T-helper 9 cell (primary cell): ENCODE data around the gene TRIO.

Source experiments
- DNase-seq: peaks from one replicate; pipeline ENCODE4 v3.0.0-alpha.2; 2020

TRIO gene

DNA sequence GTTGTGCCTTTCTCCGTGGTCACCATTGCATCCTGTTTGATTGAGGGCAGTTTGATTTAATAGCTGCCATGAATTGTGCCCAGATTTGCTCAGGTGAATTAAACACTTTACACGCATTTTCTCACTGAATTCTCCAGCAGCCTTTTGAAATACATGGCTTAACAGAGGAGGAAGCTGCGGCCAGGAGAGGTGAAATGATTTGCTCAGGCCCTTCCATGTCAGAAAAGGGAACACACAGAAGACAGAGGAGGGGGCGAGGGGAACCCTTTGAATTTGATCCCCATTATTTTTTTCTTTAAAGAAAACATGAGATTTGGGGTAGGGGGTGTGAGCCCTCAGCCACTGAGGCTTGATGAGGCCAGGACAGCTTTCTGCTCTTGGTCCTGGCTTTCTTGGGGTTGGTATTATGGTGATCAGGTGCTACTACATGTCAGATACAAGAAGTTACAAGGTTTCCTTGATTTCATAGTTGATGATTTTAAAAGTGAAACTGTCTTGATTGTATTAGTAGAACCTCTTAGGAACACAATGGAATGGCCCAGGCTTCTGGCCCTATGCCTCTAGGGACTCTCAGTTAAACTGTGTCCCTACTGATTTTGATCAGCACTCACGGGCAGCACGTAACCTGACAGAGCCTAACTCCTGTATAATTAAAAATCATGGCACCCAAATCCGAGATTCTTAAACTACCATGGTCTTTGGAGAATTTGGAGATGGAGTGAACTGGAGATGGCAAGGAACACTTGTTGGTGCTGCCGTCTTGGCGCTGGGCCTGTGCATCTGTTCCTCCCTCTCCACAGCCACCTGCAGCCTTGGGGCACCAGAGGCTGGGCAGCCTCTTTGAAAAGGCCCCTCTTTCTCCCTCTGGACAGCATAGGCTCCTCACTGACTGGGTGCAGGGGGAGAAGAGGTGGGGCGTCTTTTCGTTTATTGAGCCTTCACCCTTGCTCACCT, 107.9 kb downstream of the TRIO start:
- no peak for DNase-seq

DNA sequence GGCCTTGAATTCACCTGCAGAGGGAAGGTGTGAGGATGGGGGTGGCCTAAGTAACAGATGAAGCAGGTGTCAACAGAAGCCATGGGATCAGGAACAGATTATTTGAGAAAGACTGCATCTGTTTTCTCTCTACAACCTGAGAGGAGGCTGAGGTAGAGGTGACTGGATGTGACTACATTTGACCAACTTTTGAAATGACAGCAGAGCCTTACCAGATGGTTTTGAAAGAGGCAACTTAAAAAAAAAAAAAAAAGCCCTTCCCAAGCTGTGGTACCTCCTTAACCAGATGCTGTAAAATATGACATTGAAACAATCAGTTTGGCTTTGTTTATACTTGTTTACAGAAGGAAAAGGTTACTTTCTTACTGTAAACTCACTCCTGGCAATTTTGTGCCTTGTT, 108.6 kb downstream of the TRIO start:
- no peak for DNase-seq

DNA sequence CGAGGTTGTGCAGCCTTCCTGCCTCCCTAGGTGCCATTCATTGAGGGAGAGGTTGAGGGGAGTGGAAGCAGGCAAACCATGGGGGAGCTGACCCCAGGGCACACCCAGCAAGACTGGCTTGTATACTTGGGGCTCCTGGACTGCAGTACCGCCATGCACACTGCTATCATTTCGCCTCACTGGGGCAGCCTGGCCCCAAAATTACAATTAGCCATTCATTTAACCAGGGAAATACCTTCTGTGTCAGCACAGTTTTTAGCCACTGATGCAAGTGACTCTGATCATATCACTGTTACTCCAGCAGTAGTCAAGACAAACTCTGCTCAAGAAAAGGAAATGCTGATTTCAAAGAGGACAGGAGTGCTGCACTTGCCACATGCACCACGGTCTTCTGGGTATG, 109.7 kb downstream of the TRIO start:
- no peak for DNase-seq

DNA sequence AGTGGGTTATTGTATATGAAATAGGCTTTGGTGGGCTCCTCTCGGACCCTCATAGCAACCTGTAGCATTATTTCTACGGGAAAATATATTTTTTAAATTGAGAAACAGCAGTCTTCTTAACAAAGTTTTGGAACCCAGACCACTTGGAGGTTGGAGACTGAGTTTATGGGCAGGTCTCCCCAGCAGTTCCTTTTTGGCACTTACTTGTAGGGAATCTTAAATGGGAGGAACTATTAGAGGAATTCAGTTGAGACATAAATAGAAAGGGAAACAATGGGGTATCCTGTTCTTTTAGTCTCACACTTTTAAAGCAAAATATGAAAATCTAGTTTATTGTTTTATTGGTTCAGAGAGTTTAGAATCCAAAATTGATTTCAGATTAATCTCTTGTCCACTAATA, 111.5 kb downstream of the TRIO start:
- DNase-seq, result no peak

DNA sequence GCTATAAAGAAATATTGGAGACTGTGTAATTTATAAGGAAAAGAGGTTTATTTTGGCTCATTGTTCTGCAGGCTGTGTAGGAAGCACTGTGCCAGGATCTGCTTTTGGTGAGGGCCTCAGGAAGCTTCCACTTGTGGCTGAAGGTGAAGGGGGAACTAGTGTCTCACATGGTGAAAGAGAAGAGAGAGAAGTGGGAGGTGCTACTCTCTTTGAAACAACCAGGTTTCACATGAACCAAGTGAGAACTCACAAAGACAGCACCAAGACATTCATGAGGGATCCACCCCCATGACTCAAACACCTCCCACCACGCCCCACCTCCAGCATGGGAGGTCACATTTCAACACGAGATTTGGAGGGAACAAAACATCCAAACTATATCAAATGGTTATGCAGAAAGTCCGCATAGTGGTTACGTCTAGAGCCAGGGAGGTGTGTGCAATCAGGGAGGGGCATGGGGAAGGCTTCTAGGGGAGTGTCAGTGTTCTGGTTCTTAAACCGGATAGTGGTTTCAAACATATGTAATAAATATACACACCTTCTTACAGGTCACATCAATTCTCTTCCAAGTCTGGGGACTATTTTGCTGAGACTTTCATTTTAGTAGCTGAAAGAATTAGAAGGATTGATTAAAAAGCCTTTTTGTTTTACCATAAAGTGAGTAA, 113.0 kb downstream of the TRIO start:
- no peak for DNase-seq

DNA sequence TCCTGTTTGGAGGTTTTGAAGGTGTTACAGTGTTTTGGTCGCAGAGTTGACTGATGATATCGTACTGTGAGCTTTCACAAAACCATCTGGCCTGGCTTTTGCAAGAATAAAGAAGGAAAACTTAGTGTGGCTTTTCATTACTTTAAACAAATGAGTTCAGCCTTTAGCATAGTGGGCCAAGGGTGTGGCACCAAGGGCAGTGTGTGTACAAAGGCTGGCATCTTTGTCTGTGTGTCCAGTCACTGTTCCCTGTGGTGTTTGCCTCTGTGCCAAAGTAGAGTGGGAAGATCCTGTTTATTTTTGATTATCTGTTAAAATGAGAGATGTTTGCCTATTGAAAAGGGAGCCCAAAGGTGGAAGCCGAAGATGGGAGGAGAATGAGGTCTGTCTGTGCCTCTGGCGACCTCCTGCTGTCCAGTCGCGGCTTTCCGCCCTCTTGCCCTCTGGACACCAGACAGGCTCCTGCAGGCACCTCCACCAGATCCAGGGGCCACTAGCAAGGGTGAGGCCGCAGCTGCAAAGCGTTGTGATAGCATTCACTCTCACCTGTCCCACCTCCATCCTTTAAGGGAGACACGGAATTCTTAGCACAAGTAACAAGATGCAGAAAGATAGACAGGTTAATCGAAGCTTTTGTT, 113.7 kb downstream of the TRIO start:
- DNase-seq, result no peak

DNA sequence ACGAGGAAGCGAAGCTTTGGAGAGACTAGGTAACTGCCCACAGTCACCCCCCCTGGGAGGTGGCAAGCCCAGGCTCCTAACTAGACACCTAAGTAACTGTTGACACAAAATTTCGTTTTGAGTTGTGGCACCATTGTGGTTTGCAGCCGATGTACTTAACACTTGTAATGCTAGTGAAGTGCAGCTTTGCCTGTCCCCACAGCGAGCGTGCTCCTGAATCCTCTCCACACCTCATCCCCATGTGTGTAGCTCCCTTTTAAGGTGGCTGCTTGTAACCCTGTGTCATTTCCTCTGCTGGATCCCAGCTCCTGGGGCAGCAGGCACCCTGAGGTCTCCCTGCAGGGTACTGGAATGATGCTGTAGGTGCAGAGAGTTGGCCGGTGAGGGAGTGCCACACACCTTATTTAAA, 114.9 kb downstream of the TRIO start:
- DNase-seq, result no peak

DNA sequence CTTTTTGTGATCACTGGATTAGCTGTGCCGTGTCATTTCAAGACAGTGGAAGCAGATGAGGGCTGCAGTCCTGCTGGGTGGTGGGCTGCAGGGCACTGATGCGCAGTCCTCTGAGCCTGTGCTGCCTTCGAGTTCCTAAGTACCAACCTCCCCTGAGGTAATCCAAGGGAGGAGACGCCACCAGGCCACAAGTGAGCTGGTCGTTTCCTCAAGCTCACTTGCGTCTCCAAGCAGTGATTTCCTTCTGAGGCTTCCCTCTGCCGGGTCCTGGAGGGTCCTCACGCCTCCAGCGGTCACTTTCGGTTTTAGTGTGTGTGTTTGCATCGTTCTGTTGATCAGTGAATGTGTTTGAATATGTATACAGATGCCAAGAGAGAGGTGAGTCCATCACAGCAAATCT, 115.7 kb downstream of the TRIO start:
- no peak for DNase-seq

DNA sequence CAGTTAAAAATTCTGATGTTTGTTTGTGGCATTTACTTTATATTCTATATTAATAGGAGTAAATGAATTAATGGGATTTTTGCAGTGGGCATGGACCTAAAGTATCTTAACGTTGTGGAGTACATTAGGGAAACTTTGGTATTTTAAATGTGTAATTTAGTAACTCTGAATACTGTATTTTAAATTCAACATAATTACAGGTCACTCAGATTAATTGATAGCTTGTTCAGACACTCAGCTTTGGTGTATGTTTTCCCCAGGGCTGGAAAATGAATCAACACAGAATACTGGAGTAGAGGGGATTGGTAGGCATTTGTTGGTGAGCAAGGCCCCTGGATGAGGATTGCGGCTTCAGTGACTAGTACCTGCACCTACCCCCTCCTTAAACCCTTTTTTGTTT, 117.5 kb downstream of the TRIO start:
- no peak for DNase-seq

DNA sequence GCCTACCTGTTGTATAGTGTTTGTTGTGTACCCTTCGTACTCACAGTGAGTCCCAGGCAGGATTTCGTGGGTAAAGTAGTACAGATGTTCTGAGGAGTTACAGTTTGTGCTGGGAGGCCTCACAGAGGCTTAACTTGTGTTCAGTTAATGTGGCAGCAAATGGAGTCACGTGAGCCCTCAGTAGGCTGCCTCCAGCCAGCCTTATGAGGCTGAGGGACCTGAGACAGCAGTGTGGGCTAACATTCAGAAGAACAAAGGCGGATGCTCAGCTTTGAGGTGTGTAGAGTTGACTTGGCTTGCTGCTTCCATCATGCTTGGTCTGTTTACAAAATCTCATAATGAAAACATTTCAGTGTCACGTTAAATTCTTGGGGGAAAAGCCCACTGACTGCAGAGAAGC, 118.1 kb downstream of the TRIO start:
- DNase-seq, result no peak

DNA sequence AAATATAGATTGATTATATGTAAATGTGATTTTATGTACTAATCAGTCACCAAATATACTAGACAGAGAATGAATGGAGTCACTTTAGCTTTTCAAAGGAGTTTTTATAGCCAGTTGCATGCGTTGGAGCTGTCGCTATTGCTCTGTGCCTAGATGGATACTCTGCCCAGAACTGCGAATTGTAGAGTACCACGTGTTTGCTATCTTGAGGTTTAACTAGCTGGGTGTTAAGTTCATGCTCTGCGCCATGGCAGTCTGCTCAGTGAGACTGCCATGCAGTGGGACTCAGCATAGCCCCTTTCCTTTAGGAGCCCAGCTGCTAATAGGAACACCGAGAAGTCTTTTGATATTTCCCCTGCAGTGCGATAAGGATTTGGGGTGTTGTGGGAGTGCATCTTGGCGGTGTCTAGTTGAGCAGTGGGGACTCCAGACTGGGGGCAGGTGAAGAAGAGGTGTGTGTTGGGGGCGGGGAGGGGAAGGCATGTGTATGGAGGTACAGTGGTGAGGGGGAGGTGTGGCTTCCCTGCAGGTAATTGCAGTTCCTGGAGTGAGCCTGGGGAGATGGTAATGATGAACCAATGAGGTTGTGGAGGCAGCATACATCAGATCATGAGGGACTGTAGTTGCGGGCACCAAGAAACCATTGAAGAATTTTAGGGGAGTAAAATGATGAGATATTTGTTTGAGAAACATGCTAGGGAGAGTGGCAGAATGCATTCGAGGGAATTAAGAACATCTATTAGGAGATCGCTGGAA, 118.9 kb downstream of the TRIO start:
- DNase-seq, result no peak

DNA sequence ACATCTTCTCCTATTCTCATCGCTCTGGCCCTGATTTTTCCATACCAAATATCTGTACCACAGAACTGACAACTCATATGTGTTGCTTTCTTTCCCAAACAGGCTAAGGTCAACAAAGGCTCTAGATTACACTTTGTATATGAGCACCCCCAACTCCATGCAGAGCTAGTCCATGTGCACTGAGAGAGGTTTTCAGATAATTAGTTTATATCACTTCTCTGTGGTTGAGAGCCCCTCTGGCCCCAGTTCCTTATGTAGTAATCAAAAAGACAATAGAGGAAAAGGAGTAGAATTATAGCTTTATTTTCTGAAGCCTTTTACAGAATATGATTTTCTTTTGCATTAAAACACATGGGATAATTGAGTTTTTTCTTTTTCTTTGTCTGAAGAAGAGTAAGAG, 120.0 kb downstream of the TRIO start:
- DNase-seq, result no peak

DNA sequence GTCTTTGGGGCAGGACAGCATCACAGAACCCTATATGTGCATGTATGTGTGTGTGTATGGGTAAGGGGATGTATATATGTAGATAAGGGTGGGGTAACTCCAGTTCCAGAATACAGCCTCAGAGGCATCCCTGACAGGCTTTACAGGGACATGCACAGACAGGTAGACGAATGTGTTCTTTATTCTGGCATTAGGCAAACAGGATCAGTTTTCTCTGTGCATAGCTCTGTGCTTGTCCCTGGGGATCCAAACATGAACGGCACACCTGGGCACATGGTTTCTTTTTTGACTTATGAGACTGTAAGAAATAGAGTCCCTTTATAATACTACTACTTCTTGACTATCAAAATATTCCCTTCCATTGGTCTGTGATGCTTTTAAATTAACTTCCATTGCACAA, 120.6 kb downstream of the TRIO start:
- DNase-seq, result no peak

DNA sequence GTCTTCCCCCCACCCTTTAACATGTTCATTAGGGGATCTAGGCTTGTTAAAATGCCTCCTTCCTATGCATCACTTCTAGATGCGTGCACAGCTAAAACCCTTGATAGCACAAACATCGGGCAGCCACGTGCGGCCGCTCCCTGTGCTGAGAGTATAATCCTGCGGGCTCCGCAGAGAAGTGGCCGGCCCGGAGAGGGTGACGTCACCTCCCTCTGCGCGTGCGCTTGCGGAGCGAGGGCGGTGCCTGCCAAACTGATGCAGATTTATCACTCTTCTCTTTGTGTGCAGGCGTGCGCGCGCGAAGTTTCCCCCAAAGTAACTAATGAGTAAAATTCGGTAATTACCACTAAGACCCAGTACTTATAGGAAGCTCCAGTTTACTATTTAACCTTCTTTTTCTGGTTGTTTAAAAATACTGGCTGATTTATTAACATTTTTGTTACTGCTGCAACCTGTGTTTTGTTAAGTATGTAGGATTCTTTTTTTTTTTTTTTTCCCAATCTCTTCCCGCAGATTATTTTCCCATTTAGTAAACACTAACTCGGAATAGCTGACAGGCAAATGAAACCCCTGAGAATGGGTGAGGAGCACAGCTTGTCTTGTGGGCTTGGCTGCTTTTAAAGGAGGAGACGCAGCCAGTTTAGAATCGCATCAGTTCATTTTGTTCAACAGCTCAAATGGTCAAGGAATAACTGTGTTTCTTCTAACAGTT, 121.6 kb downstream of the TRIO start:
- DNase-seq, result peak; percentile 34

DNA sequence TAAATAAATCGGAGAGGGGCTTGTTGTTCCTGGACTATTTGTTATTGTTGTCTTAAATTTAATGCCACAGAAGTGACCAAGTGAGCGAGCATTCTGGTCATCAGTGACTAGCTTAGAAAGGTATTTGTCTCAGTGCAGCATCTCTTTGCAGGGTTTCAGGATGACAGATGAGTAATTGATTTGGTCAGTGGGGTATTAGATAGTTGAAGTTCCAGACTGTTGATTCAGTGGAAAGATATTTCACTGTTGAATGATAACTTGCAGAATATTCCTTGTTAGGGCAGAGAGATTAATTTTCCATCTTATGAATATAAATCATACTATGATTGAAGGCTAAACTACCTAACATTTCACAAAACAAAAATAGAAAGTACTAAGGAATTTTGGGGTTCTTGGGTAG, 122.4 kb downstream of the TRIO start:
- DNase-seq, result no peak

DNA sequence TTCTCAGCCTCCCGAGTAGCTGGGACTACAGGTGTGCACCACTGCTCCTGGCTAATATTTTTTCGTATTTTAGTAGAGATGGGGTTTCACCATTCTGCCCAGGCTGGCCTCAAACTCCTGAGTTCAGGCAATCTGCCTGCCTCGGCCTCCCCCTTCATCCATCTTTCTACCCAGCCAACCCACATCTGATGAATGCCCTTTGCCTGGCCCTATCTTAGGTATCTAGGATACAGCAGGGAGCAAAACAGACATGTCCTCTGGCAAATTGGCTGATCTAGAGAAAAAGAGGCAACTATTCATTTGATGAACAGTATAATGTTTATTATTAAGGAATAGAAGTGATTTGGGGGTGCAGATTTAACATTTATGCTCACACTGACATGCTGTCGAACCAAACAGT, 123.0 kb downstream of the TRIO start:
- DNase-seq, result no peak

DNA sequence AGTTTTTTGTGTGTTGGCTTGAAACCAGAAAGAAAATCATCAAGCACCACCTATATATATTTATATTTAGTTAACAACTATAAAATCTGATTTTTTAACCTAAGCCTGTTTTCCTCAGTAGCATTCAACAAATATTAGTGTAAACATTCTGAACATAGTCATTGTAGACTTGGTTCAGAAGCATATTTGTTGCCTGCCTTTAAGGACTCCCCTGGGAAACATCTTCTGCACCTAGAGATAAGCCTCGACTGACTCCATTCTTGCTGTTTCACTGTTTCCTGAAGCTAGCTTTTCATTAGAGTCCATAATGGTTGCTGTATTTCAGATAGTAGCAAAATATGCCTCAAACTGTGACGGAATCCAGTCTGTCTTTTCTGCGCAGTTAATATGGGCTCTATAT, 123.5 kb downstream of the TRIO start:
- DNase-seq, result no peak

DNA sequence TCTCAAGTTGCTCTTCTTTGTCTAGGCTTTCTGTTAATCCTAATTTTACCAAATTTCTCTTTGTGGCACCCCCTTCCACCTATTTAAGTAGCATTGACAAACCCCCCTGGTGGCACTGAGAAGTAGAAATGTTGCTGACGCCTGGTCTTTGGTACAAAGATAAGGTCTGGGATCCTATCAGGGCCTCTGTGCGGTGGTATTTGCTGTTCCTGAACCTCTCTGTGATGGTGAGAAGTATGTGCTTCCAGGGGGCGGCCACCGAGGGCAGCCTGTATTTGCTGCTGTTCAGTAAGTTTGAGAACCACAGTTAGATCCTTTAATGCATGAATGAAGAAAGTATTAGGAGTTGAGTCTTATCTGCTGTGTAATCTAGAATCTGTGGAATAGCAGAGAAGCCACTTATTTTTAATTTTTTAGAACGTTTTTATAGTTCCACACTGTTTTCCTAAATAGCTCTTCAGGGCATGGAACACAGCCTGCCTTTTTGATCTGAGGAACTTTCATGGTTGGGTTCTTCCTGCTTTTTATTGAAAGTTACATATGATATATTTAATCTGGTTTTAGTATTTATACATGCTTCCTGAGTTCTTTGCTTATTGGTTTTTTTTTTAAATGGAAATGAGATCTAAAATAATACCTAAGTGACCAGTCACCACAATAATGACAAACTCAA, 124.2 kb downstream of the TRIO start:
- no peak for DNase-seq

DNA sequence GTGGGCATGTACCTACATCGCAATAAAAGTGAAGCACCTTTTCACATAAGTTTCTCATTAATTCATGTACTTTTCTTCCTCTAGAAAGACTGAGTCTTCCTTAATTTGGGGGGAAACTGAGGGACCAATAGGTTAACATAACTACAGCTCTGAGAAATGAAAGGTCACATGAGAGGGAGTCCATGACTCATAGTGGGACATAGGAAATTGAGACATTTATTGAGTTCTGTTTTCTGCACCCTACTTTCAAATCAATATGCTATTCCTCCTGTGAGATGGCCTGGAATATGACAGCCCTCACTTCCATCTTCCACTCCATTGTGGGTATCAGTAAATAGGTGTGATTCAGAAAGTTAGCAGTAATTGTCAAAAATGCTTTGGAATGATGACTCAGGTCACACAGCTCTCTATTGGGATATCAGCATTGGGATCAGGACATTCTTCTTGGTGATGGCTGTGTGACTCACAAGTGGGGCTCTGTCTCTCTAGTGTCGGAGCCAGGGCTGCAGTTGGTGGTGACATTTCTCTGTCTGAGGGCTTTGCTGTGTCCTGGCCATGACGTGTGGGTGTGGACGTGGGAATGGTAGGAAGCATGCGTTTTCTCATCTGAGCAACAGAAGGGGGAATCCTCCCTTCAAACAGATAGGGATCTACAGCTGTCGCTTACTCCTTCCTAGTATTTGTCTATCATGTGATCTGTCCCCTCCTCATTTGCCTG, 125.0 kb downstream of the TRIO start:
- no peak for DNase-seq

DNA sequence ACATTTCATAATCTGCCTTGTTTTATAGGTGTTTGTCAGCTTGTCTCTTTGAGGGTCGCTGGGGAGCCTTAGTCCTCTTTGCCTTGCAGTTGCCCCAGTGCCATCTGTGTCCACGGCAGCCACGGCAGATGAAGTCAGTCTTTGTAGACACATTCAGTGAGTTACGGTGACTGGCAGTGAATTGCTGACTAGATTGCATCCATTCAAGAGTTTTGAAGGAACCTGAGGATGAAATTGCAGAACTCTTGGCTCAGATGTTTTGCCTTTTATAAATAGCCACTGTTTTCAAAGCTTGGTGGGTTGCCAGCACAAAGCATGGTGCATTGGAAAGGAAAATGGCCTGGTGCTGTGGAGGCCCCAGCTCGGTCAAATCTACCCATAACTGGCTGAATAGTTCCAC, 125.6 kb downstream of the TRIO start:
- no peak for DNase-seq

DNA sequence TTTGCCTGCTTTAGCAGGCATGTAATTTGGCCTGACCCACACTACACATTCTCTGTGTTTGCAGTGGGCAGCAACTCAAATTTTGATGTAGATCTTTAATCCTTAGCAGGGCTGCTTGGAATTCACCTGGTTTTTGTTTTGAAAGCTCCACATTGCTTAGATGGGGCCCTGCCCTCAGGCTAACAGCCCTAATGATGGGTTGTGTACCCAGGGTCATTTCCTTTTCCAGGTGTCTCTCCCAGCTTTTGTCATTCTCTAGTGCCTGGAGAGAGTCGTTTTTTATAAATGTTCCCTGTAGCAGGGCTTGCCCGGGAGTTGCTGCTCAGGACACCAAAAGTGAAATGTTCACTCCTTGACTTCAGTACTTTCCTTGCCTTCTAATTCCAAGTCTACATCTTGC, 126.3 kb downstream of the TRIO start:
- DNase-seq, result no peak
